Measurements from ENCODE around the gene R3HDM2.

- TF ChIP-seq, protein P1, sequence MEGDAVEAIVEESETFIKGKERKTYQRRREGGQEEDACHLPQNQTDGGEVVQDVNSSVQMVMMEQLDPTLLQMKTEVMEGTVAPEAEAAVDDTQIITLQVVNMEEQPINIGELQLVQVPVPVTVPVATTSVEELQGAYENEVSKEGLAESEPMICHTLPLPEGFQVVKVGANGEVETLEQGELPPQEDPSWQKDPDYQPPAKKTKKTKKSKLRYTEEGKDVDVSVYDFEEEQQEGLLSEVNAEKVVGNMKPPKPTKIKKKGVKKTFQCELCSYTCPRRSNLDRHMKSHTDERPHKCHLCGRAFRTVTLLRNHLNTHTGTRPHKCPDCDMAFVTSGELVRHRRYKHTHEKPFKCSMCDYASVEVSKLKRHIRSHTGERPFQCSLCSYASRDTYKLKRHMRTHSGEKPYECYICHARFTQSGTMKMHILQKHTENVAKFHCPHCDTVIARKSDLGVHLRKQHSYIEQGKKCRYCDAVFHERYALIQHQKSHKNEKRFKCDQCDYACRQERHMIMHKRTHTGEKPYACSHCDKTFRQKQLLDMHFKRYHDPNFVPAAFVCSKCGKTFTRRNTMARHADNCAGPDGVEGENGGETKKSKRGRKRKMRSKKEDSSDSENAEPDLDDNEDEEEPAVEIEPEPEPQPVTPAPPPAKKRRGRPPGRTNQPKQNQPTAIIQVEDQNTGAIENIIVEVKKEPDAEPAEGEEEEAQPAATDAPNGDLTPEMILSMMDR (IDR thresholded peaks at IDR 0.05): no peak
- TF ChIP-seq EZH2 (IDR thresholded peaks at IDR 0.05; ENCODE audit: borderline replicate concordance, insufficient read depth, low read depth, low read length, poor library complexity, severe bottlenecking): no peak
Observed at GRCh38 chr12:57248934-57249742, 181.7 kb downstream of the R3HDM2 start.

Measured in B cell (primary cell).